Daoy (cell line): ENCODE results near the gene GABRB2. TPM values are rescaled to one million over a fixed set of nuclear protein-coding genes. Genes with fewer than 3 reads are reported as not detected.
"Not testable (repeated sequence)": the region's sequence is repeated elsewhere in the genome, so short reads cannot be mapped to it uniquely, and the experiment has no call there.

ENCODE experiments used
- DNase-seq: peaks from one replicate; pipeline ENCODE4 v3.0.0-alpha.2; 2015; ENCODE audit warnings: low read depth
- total RNA-seq: library from RNA; depleted of rRNA; stranded (reverse); fragments of >200 nt; shearing (Covaris generic); gene quantifications from 2 replicates; pipeline ENCODE4 v1.2.3, GENCODE V29; 2014

Gene GABRB2
- total RNA-seq, 1 experiment from 2014 or later, result 0.11 TPM

- no peak for DNase-seq
These were observed 247.5 kb downstream of the GABRB2 start for GRCh38 chr5:161299053-161299452.

GRCh38 chr5:161297388-161297787 is 249.1 kb downstream of the GABRB2 start:
- DNase-seq, result not testable (repeated sequence)

- no peak for DNase-seq
These were observed 250.7 kb downstream of the GABRB2 start for GRCh38 chr5:161295721-161296250.

GRCh38 chr5:161288071-161288470 is 258.5 kb downstream of the GABRB2 start:
- DNase-seq, result no peak

GRCh38 chr5:161287436-161287835 is 259.1 kb downstream of the GABRB2 start:
- no peak for DNase-seq

GRCh38 chr5:161286066-161286655 is 260.4 kb downstream of the GABRB2 start:
- no peak for DNase-seq

GRCh38 chr5:161284445-161284844 is 262.1 kb downstream of the GABRB2 start:
- DNase-seq, result no peak

GRCh38 chr5:161283296-161283695 is 263.2 kb downstream of the GABRB2 start:
- no peak for DNase-seq

- no peak for DNase-seq
These were observed 267.5 kb downstream of the GABRB2 start for GRCh38 chr5:161278739-161279660.

- DNase-seq, result no peak
These were observed 269.5 kb downstream of the GABRB2 start for GRCh38 chr5:161277011-161277410.

GRCh38 chr5:161274951-161275350 is 271.6 kb downstream of the GABRB2 start:
- no peak for DNase-seq

- no peak for DNase-seq
These were observed 273.1 kb downstream of the GABRB2 start for GRCh38 chr5:161273410-161273809.

GRCh38 chr5:161271816-161272215 is 274.7 kb downstream of the GABRB2 start:
- no peak for DNase-seq

- no peak for DNase-seq
These were observed 277.4 kb downstream of the GABRB2 start for GRCh38 chr5:161269125-161269524.

GRCh38 chr5:161266954-161267353 is 279.6 kb downstream of the GABRB2 start:
- DNase-seq, result no peak

GRCh38 chr5:161265006-161265405 is 281.5 kb downstream of the GABRB2 start:
- DNase-seq, result no peak

GRCh38 chr5:161263191-161263590 is 283.3 kb downstream of the GABRB2 start:
- no peak for DNase-seq

- no peak for DNase-seq
These were observed 284.7 kb downstream of the GABRB2 start for GRCh38 chr5:161261668-161262323.

GRCh38 chr5:161258438-161258837 is 288.1 kb downstream of the GABRB2 start:
- DNase-seq, result no peak

- DNase-seq, result no peak
These were observed 289.6 kb downstream of the GABRB2 start for GRCh38 chr5:161256957-161257356.

- DNase-seq, result not testable (repeated sequence)
These were observed 293.6 kb downstream of the GABRB2 start for GRCh38 chr5:161252955-161253354.

- no peak for DNase-seq
These were observed 299.8 kb downstream of the GABRB2 start for GRCh38 chr5:161246749-161247148.
